HG02943 (cell line): ENCODE results near the gene CUBN.

Experiments used
- ATAC-seq: cut with Tn5 transposase; IDR thresholded peaks from one replicate; pipeline ENCODE4 v1.9.1; 2021; ENCODE audit warnings: mild to moderate bottlenecking, low read depth, moderate library complexity; ENCODE audit not compliant: unreplicated experiment

The CUBN gene

GRCh38 chr10:16934461-16934860, 195.2 kb downstream of the CUBN start:
- no peak for ATAC-seq

GRCh38 chr10:16933783-16934182, 195.8 kb downstream of the CUBN start:
- ATAC-seq: no peak

GRCh38 chr10:16931930-16932329, 197.7 kb downstream of the CUBN start:
- ATAC-seq: no peak

DNA sequence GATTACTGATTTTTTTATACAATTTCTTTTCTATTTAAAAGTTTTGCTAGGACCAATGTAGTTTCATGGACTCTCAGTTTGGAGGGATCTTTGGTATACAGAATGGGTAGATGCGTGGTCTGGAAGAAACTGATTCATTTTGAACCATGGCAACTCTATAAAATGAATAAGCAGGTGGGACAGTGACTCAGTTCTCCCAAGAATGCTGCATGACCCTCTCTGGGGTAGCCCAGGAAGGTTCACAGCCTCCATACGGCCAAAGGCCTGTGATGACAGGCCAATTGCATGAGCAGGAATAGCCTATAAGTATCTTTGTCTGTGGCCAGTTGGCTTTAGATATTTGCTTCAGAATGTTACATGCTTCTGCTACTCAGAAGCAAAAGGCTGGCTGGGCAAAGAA, 199.1 kb downstream of the CUBN start:
- no peak for ATAC-seq

DNA sequence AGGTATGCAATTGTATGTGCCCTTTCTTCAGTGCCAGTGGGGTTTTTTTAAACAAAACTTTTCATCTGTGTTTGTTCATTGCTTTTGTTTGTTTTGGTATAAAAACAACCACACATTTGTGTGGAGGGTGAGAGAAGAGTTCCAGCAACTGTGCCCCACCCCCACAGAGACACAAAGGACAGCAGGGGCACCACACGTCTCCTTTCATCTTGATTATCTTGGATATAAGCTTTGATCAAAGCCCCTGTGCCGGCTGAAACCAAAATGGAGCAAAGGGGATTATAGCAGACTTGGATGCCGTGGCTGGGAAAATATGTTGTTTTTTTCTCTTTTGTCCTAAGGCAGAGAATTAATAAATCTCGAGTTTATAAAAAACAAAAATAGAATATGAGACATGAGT, 200.5 kb downstream of the CUBN start:
- no peak for ATAC-seq

DNA sequence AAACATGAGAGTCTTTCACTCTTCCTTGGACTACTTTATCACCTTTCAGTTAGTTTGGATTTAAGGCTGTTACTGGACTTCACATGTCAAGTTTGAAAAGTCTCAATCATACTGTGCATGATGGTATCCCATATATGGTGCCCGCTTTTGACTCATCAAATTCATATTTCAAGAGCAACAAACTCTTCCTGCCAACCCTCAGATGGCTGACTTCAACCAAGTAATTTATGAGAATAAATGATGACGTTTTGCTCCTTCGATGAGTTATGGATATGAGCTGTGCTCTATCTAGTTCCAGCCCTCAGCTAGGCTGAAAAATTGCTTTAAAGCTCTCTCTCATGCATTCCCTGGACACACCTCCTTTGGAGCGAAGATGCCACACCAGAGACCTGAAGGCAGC, 202.1 kb downstream of the CUBN start:
- no peak for ATAC-seq

DNA sequence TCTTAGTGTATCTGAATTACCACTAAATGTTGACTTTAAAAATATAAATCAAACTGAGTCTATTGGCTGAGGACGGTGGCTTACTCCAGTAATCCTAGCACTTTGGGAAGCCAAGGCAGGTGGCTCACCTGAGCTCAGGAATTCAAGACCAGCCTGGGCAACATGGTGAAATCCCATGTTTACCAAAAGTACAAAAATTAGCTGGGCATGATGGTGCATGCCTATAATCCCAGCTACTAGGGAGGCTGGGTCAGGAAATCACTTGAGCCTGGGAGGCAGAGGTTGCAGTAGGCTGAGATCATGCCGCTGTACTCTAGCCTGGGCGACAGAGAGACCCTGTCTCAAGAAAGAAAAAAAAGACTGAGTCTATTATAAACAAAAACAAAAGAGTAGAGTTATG, 205.9 kb downstream of the CUBN start:
- no peak for ATAC-seq

DNA sequence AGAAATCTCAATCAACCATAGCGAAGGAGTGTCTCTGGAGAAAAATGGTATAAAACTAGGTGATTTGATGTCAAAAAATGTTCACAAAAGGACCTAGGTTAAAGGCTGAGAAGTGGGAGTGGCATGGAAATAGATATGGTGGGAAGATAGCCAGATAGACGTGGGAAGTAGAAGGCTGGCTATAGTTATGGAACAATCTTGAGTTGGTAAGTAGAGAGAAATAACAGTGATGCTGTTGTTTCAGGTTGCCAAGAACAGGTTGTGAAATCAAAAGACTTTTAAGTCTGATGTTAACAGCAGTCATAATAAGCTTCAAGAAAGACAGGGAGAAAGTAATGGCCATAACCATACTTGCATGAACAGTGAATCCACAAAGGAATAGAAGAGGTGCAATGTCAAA, 206.3 kb downstream of the CUBN start:
- ATAC-seq: no peak

DNA sequence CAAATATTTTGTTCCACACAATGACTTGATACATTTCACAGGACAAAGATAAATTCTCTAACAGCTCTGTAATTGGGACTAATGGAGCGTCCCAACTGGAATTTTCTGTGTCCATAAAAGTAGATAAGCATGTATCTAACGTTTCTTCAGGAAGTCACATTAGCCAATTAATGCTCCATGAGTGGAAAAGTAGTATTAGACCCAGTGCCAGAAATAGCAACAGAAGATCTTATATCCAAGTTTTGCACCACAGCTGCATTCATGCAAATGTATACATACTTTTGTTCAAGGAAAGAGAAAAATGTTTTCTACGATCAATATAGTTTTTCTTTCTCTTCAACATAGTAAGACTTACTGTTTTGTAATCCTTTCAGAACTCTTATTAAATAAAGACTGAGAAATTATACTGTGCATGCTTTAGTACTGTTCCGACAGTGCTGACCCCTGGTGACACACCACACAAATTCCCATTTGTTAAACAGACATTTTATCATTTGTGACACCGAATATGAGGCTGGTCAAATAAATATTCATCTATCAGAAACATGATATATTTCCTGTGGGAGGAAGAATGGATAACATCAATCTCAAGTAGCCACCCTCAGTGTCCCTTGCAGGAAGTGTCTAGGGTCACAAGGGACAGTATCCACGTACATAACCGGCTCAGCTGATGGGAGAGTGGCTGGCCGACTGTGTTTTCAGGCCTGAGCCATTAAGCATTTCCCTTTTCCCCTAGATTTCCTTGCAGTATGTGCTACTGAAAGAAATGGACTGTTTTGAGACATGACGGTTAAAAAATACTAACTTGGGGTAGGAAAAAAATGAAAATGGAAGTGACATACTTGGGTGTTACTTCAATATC, 210.3 kb downstream of the CUBN start:
- ATAC-seq: no peak

- no peak for ATAC-seq
Measured at GRCh38 chr10:16916496-16916895, 213.1 kb downstream of the CUBN start.

- no peak for ATAC-seq
Measured at GRCh38 chr10:16915300-16915699, 214.3 kb downstream of the CUBN start.

DNA sequence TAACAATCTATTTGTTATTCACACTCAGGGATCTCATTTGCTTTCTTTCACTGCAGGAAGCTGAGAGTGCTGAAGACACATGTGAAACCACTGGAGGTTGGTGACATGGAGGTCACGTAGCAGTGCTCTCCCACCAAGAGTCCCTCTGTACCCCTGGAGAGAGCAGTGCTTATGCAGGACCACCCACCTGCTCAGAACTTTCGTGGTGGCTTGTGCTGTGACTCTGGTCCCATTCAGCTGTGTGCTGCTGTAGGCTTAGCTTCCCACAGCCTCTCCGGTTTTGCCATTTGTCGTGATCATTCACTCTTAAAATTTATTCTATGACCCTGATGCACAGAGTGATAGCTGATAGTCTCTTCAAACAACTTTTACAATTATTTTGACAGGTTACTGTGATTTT, 216.3 kb downstream of the CUBN start:
- ATAC-seq: no peak

DNA sequence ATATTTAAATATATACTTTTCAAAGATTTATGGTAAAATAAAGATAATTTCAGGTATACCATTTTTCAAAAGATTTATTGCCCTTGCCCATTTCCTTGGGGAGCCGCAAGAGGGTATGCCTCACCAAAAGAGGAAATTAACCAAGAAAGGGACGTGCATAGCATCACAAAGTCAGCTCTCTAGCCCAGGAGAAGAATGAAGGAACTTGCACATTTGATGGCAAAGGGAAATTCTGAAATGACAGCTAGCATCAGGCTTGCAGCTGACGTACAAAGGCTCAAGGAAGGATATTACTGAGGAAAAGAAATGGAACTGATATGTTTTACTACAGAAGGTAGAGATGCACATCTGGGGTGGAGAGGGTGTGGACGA, 218.8 kb downstream of the CUBN start:
- no peak for ATAC-seq

GRCh38 chr10:16909961-16910792, 219.4 kb downstream of the CUBN start:
- ATAC-seq: no peak

- no peak for ATAC-seq
Measured at GRCh38 chr10:16909271-16909767, 220.3 kb downstream of the CUBN start.

DNA sequence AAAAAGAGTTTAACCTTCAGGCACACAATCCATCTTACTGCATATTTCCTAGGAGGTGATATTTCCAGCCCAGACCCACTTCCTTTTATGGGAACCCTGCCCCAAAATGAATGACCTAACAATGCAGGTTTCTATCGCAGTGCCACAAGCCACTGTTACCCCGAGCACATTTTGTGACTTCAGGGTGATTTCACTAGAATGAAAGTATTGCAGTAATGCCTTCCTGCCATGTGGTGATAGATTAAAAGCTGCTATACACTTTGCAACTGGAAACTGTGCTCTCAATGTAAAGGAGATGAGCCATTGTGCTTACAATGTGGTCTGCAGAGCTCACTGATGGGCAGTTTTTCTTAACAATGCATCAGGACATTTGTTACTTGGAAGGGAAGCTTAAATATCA, 221.9 kb downstream of the CUBN start:
- no peak for ATAC-seq

DNA sequence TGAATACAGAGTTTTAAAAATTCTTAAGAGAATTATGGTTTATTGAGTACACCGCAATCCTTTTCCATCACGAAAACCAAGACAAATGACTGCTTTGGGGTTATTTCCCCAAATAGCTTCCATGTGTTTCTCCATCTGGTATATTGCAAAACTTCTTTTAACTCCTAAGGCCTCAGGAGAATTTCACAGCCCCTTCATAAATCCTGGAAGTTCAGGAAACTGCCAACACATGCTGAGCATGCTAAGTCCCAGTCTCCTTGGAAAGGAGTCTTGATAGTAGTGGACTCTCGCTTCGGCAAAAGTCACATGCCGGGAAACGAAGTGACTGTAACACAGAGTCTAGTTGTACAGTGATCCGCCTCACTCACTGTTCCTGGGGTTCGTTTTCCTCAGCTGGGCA, 224.3 kb downstream of the CUBN start:
- ATAC-seq: no peak

GRCh38 chr10:16904639-16905061, 225.0 kb downstream of the CUBN start:
- ATAC-seq: no peak

GRCh38 chr10:16904049-16904448, 225.6 kb downstream of the CUBN start:
- no peak for ATAC-seq

DNA sequence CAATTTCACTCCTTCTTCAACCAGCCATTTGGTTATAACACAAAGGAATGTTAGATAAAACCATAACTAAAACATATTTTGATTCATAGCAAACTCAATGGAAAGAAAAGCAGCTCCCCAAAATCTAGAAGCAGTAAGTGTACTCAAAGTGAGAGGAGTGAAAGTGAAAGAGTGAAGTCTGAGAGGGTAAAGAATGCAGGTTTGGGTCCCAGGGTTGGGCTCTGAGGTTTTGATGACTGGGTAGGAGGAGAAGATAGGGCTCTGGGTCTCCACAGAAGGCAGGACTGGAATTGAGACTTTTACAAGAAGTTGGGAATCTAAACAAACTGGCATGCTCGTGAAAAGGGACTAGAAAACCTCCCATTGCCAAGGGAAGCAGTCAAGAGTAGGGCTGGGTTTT, 227.0 kb downstream of the CUBN start:
- no peak for ATAC-seq

GRCh38 chr10:16901106-16901505, 228.5 kb downstream of the CUBN start:
- ATAC-seq: no peak

- ATAC-seq: no peak
Measured at GRCh38 chr10:16896993-16897392, 232.6 kb downstream of the CUBN start.
